A673 (cell line): ENCODE measurements around the gene RIMS3. TPM values are rescaled to one million over a fixed set of nuclear protein-coding genes. Genes with fewer than 3 reads are reported as not detected.
"Not testable (repeated sequence)": the region's sequence is repeated elsewhere in the genome, so short reads cannot be mapped to it uniquely, and the experiment has no call there.

Experiments used
- BruUV-seq: library from RNA; stranded (reverse); fragments of 400-500 nt; replicated peaks from 2 replicates; lab custom pipeline; 2021; lab: Mats Ljungman, UMichigan
- CTCF ChIA-PET: fragments of 300-600 bp; sonication (Branson Sonifier 250); formaldehyde crosslinking; loops from one replicate; lab custom pipeline; 2022; ENCODE audit warnings: antibody characterized with exemption; lab: Charles Lee
- POLR2A ChIA-PET: fragments of 300-600 bp; sonication (Branson Sonifier 250); formaldehyde crosslinking; loops from one replicate; lab custom pipeline; 2022; ENCODE audit warnings: antibody characterized with exemption; ENCODE audit not compliant: low non-redundant PET; lab: Charles Lee
- DNase-seq: peaks from one replicate; pipeline ENCODE4 v3.0.0-alpha.2; 2015; ENCODE audit warnings: low spot score
- H3K27ac ChIP-seq: fragments of 200-600 bp; sonication (generic); 2 replicates; pipeline ENCODE4 v1.5.1; 2016; ENCODE audit warnings: mixed run types, low read depth, mild to moderate bottlenecking, mixed read lengths, antibody characterized with exemption, low read length; ENCODE audit not compliant: poor library complexity, severe bottlenecking
- H3K27me3 ChIP-seq: fragments of 200-600 bp; sonication (generic); replicated peaks from 2 replicates; pipeline ENCODE4 v1.6.1; 2017; ENCODE audit warnings: mixed run types, low read depth, mild to moderate bottlenecking, mixed read lengths, antibody characterized with exemption, low read length; ENCODE audit not compliant: insufficient read depth, poor library complexity
- H3K36me3 ChIP-seq: fragments of 200-600 bp; sonication (generic); 2 replicates; pipeline ENCODE4 v1.6.1; 2016; ENCODE audit warnings: mixed run types, mild to moderate bottlenecking, mixed read lengths, antibody characterized with exemption, low read length; ENCODE audit not compliant: insufficient read depth, poor library complexity, severe bottlenecking
- H3K4me1 ChIP-seq: fragments of 200-600 bp; sonication (generic); 2 replicates; pipeline ENCODE4 v1.6.1; 2017; ENCODE audit warnings: mixed run types, mild to moderate bottlenecking, mixed read lengths, antibody characterized with exemption, low read length; ENCODE audit not compliant: insufficient read depth, poor library complexity, severe bottlenecking
- H3K4me3 ChIP-seq: fragments of 200-600 bp; sonication (generic); 2 replicates; pipeline ENCODE4 v1.5.1; 2016; ENCODE audit warnings: low read depth, mixed run types, mild to moderate bottlenecking, mixed read lengths, low read length; ENCODE audit not compliant: poor library complexity, severe bottlenecking
- H3K9me3 ChIP-seq: fragments of 200-600 bp; sonication (generic); 2 replicates; pipeline ENCODE4 v1.6.1; 2016; ENCODE audit warnings: mixed run types, low read depth, mild to moderate bottlenecking, mixed read lengths, antibody characterized with exemption, low read length; ENCODE audit not compliant: poor library complexity, severe bottlenecking
- CTCF ChIP-seq: fragments of 300-800, 200-600 bp; sonication (generic); conservative IDR thresholded peaks from 2 replicates; pipeline ENCODE4 v1.5.1; 2017; ENCODE audit warnings: low read depth, mild to moderate bottlenecking, antibody characterized with exemption, low read length, moderate library complexity, mixed read lengths
- EZH2 ChIP-seq: fragments of 200-600 bp; sonication (generic); IDR thresholded peaks from 2 replicates; pipeline ENCODE4 v1.6.1; 2017; ENCODE audit warnings: borderline replicate concordance, low read depth, mild to moderate bottlenecking, mixed read lengths, antibody characterized with exemption, low read length; ENCODE audit not compliant: poor library complexity, severe bottlenecking
- intact Hi-C: fragments of 100-400 bp; cut with micrococcal nuclease; formaldehyde crosslinking; loops from one replicate; pipeline ENCODE4 v1.10.0; 2022; ENCODE audit not compliant: unreplicated experiment
- total RNA-seq: library from RNA; stranded (reverse); gene quantifications from 2 replicates; pipeline ENCODE4 v1.2.3, GENCODE V29; 2021

Gene RIMS3
- total RNA-seq, 1 experiment from 2014 or later = 9.9 TPM

- H3K36me3 ChIP-seq = no peaks in the 10 kb centered on the region
- TF ChIP-seq CTCF = no peak
- TF ChIP-seq EZH2 = no peak
- ChIA-PET POLR2A (no interaction called here), CTCF (no interaction called here)
- H3K27ac ChIP-seq = no peak overlapping the region
- intact Hi-C loops = no loop called here
- H3K9me3 ChIP-seq = no peaks in the 10 kb centered on the region
- H3K4me1 ChIP-seq = no peaks in the 10 kb centered on the region
- BruUV-seq = no TSS peak
- H3K27me3 ChIP-seq = no peaks in the 10 kb centered on the region
- no peak overlapping the region for H3K4me3 ChIP-seq
- DNase-seq = no peak
These were observed 83.4 kb downstream of the RIMS3 start for GRCh38 chr1:40582116-40582515.

GRCh38 chr1:40575336-40575735 lies 90.1 kb downstream of the RIMS3 start:
- H3K27me3 ChIP-seq = no peaks in the 10 kb centered on the region
- no TSS peak for BruUV-seq
- TF ChIP-seq CTCF (no peak), EZH2 (no peak)
- no peak overlapping the region for H3K27ac ChIP-seq
- intact Hi-C loops = no loop called here
- H3K36me3 ChIP-seq = no peaks in the 10 kb centered on the region
- ChIA-PET CTCF (no interaction called here), POLR2A (no interaction called here)
- H3K4me3 ChIP-seq = no peak overlapping the region
- H3K9me3 ChIP-seq = no peaks in the 10 kb centered on the region
- no peaks in the 10 kb centered on the region for H3K4me1 ChIP-seq
- DNase-seq = no peak

GRCh38 chr1:40574805-40575204 lies 90.7 kb downstream of the RIMS3 start:
- H3K9me3 ChIP-seq, CTCF ChIA-PET, H3K4me3 ChIP-seq, H3K27me3 ChIP-seq, BruUV-seq, H3K4me1 ChIP-seq, H3K36me3 ChIP-seq, POLR2A ChIA-PET, intact Hi-C loops, DNase-seq, H3K27ac ChIP-seq: not testable (repeated sequence)

Other genes with a start within 250 kb of the RIMS3 start
- gene ZFP69B, start 215.2 kb downstream of the RIMS3 start, total RNA-seq = 14.1 and 18.5 TPM in 2 replicates
- gene ZFP69, start 188.4 kb downstream of the RIMS3 start, total RNA-seq = 6.7 and 7.1 TPM in 2 replicates
- 15.1 and 20.3 TPM in 2 replicates for gene EXO5, start 156.9 kb downstream of the RIMS3 start, total RNA-seq
- 10.4 and 11.3 TPM in 2 replicates for gene ZNF684, start 134.0 kb downstream of the RIMS3 start, total RNA-seq
- gene NFYC, start 26.0 kb upstream of the RIMS3 start, total RNA-seq = 81.9 and 83.0 TPM in 2 replicates
- gene KCNQ4, start 118.1 kb upstream of the RIMS3 start, total RNA-seq = 0.62 and 1.4 TPM in 2 replicates
- gene CITED4, start 196.7 kb upstream of the RIMS3 start, total RNA-seq = 1.3 and 1.9 TPM in 2 replicates